Panc1 (cell line): ENCODE measurements around the gene MYL3. TPM values are rescaled to one million over a fixed set of nuclear protein-coding genes. Genes with fewer than 3 reads are reported as not detected.

Experiments used
- ATAC-seq: fragments of 200-7000 bp; cut with Tn5 transposase; 2 replicates; pipeline ENCODE4 v1.9.1; 2020; ENCODE audit warnings: mild to moderate bottlenecking, moderate library complexity
- BruUV-seq: library from RNA; stranded (reverse); fragments of 400-500 nt; replicated peaks from 2 replicates; lab custom pipeline; 2021; lab: Mats Ljungman, UMichigan
- CTCF ChIA-PET: fragments of 300-600 bp; sonication (Branson Sonifier 250); formaldehyde crosslinking; loops from one replicate; lab custom pipeline; 2022; ENCODE audit warnings: antibody characterized with exemption; lab: Charles Lee
- POLR2A ChIA-PET: fragments of 300-600 bp; sonication (Branson Sonifier 250); formaldehyde crosslinking; loops from one replicate; lab custom pipeline; 2022; ENCODE audit warnings: antibody characterized with exemption; lab: Charles Lee
- DNase-seq: peaks from one replicate; pipeline ENCODE4 v3.0.0-alpha.2; 2010; ENCODE audit warnings: low read depth, low spot score
- H3K27ac ChIP-seq: 2 replicates; pipeline ENCODE4 v1.5.1; 2011; ENCODE audit warnings: mild to moderate bottlenecking, low read length, inconsistent platforms
- H3K27me3 ChIP-seq: fragments of 200-500 bp; sonication (Bioruptor generic); 2 replicates; pipeline ENCODE4 v1.6.0; 2014; ENCODE audit warnings: low read length, inconsistent platforms; ENCODE audit not compliant: control insufficient read depth, insufficient read depth
- H3K36me3 ChIP-seq: fragments of 200-500 bp; sonication (Bioruptor generic); 2 replicates; pipeline ENCODE4 v1.5.1; 2014; ENCODE audit warnings: inconsistent platforms, mild to moderate bottlenecking, low read length, moderate library complexity; ENCODE audit not compliant: control insufficient read depth, insufficient read depth
- H3K4me1 ChIP-seq: 2 replicates; pipeline ENCODE4 v1.5.1; 2011; ENCODE audit warnings: inconsistent platforms, mild to moderate bottlenecking, low read length, moderate library complexity; ENCODE audit not compliant: control insufficient read depth, insufficient read depth
- H3K4me3 ChIP-seq, 2 experiments: 2 replicates each; pipeline ENCODE4 v1.5.1; 2011 to 2012; ENCODE audit warnings: low read depth in 2 of 2, low read length in 2 of 2, mild to moderate bottlenecking in 2 of 2, inconsistent platforms in 1 of 2, moderate library complexity in 1 of 2
- H3K9me3 ChIP-seq: fragments of 200-500 bp; sonication (Bioruptor generic); 2 replicates; pipeline ENCODE4 v1.5.1; 2014; ENCODE audit warnings: low read depth, mild to moderate bottlenecking, inconsistent platforms, low read length, moderate library complexity; ENCODE audit not compliant: control insufficient read depth, insufficient read depth
- POLR2AphosphoS5 ChIP-seq: IDR thresholded peaks from 2 replicates; pipeline ENCODE4 v1.6.1; 2012; ENCODE audit warnings: mild to moderate bottlenecking, low read depth, low read length, moderate library complexity
- REST ChIP-seq, 2 experiments: IDR thresholded peaks; 2 replicates each; pipeline ENCODE4 v1.6.1; 2011 to 2012; ENCODE audit warnings: low read depth in 2 of 2, control low read depth in 1 of 2, low read length in 1 of 2, mild to moderate bottlenecking in 1 of 2, moderate library complexity in 1 of 2; ENCODE audit not compliant: insufficient read depth in 1 of 2
- SIN3A ChIP-seq: IDR thresholded peaks from 2 replicates; pipeline ENCODE4 v1.6.1; 2012; ENCODE audit warnings: low read depth, mild to moderate bottlenecking, low read length, moderate library complexity, borderline replicate concordance; ENCODE audit not compliant: insufficient read depth
- TCF7L2 ChIP-seq: IDR thresholded peaks from 2 replicates; pipeline ENCODE4 v1.6.1; 2011; ENCODE audit warnings: mild to moderate bottlenecking, low read depth, low read length, inconsistent platforms
- in situ Hi-C: cut with HindIII; loops from 2 replicates; pipeline ENCODE4 v1.10.0; 2016; ENCODE audit warnings: low sequenced_read_pairs, low pct_unique_long_range_greater_than_20kb
- intact Hi-C: fragments of 100-400 bp; cut with micrococcal nuclease; formaldehyde crosslinking; loops from one replicate; pipeline ENCODE4 v1.10.0; 2022; ENCODE audit not compliant: unreplicated experiment
- total RNA-seq: library from RNA; stranded (reverse); gene quantifications from one replicate; pipeline ENCODE4 v1.2.1, GENCODE V29; 2021; ENCODE audit not compliant: unreplicated experiment
- TF ChIP-seq, protein P1 (sequence below): fragments of 450-650 bp; IDR thresholded peaks from 2 replicates; pipeline ENCODE4 v1.5.1; 2017; ENCODE audit warnings: mild to moderate bottlenecking

MYL3 gene
- total RNA-seq, 1 experiment from 2014 or later = not detected

DNA sequence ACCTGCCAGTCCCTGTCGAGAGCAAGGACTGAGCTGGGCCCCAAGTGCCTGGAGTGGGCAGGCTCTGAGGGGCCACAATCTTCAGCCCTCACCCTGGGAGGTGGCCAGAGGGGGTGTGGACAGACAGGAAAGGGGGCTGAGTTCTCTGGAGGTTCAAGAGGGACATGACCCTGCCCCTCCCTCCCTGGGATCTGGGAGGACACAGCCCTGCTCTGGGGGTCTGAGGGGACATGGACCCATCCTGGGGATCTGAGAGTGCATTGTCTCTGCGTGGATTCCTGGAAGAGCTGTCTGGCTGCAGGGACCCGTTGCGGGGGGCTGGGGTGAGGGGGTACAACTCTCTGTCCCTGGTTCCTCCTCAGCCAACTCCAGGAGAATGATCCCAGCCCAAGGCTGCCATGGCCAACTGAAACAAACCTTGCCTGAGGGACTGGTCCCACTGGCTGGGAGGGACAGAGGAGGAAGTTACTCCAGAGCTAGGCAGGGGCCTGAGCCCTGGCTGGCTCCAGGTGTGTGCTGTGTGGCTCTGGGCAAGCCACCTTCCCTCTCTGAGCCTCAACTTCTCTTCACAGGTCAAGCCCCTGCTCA is 43.3 kb upstream of the MYL3 start:
- CTCF ChIA-PET = no interaction called here
- Histone ChIP-seq H3K9me3 (no peaks in the 10 kb centered on the region), H3K4me1 (no peaks in the 10 kb centered on the region), H3K36me3 (no peaks in the 10 kb centered on the region), H3K27me3 (no peaks in the 10 kb centered on the region), H3K4me3 (no peak overlapping the region), H3K27ac (no peak overlapping the region)
- in situ Hi-C loops (no loop called here), intact Hi-C loops (loop anchor here (5.0 kb wide), 1 partner anchor 39 kb away; no protein-coding TSS in a partner anchor)
- POLR2A ChIA-PET = no interaction called here
- ATAC-seq = no peak
- DNase-seq = no peak
- no TSS peak for BruUV-seq
- TF ChIP-seq SIN3A (no peak), POLR2AphosphoS5 (no peak), TCF7L2 (no peak), REST (IDR thresholded peaks at IDR 0.05; ENCODE audit: insufficient read depth in 1 of 2, low read depth in 2 of 2, low read length in 1 of 2) (no peak)
- TF ChIP-seq, protein P1, sequence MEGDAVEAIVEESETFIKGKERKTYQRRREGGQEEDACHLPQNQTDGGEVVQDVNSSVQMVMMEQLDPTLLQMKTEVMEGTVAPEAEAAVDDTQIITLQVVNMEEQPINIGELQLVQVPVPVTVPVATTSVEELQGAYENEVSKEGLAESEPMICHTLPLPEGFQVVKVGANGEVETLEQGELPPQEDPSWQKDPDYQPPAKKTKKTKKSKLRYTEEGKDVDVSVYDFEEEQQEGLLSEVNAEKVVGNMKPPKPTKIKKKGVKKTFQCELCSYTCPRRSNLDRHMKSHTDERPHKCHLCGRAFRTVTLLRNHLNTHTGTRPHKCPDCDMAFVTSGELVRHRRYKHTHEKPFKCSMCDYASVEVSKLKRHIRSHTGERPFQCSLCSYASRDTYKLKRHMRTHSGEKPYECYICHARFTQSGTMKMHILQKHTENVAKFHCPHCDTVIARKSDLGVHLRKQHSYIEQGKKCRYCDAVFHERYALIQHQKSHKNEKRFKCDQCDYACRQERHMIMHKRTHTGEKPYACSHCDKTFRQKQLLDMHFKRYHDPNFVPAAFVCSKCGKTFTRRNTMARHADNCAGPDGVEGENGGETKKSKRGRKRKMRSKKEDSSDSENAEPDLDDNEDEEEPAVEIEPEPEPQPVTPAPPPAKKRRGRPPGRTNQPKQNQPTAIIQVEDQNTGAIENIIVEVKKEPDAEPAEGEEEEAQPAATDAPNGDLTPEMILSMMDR = no peak

DNA sequence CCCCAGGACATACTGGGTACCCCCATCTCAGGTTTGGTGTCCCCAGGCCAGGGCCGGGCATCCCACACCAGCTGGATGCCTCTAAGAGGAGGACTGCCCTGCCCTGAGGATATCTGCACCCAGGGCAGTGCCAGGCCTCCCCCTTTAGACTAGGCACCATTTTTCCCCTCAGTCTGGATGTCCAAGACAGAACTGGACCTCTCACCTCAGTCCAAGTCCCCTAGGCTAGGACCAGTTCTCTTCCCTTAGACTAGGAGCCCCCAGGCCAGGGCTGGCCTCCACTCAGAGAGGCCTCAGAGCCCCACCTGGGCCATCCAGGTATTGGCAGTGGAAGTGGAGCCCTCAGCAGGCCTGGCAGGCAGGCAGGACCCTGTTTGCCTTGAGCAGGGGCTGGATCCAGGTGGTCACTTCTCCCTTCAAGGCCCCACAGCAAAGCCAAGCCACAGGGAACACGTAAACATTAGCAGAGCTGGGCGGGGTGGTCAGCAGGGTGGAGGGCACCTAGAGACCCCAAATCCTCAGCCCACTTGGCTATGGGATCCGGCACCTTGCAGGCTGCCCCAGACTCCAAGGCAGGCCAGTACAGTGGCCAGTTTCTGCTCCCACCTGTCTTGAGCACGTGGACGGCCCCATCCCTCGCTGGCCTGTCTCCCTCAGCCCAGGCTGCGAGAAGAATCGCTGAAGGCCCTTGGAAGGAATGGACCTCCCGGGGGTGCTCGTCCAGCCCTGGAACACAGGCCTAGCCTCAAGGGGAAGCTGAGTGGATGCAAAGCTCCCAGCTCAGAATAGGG is 42.6 kb upstream of the MYL3 start:
- intact Hi-C loops = loop anchor here (5.0 kb wide), 1 partner anchor 39 kb away; no protein-coding TSS in a partner anchor
- in situ Hi-C loops = no loop called here
- CTCF ChIA-PET = no interaction called here

More for the DNA sequence above, 42.6 kb upstream of the MYL3 start:
- no peaks in the 10 kb centered on the region for H3K9me3 ChIP-seq
- no peak overlapping the region for H3K4me3 ChIP-seq
- H3K36me3 ChIP-seq = no peaks in the 10 kb centered on the region
- H3K4me1 ChIP-seq = no peaks in the 10 kb centered on the region
- POLR2A ChIA-PET = no interaction called here
- ATAC-seq (no peak), DNase-seq (no peak)
- BruUV-seq = no TSS peak
- no peaks in the 10 kb centered on the region for H3K27me3 ChIP-seq
- TF ChIP-seq, protein P1 = no peak
- TF ChIP-seq SIN3A (no peak), REST (IDR thresholded peaks at IDR 0.05; ENCODE audit: insufficient read depth in 1 of 2, low read depth in 2 of 2, low read length in 1 of 2) (no peak), POLR2AphosphoS5 (no peak), TCF7L2 (no peak)
- H3K27ac ChIP-seq = no peak overlapping the region
